Uterus (tissue), 4 donors: ENCODE measurements around the gene PACS1. TPM values are rescaled to one million over a fixed set of nuclear protein-coding genes. Genes with fewer than 3 reads are reported as not detected.
"Not testable (repeated sequence)": the region's sequence is repeated elsewhere in the genome, so short reads cannot be mapped to it uniquely, and the experiment has no call there.

ENCODE experiments used
- DNase-seq, 2 donors: peaks; one replicate each; pipeline ENCODE4 v3.0.0-alpha.2; 2019 to 2020
- H3K27ac ChIP-seq, 2 donors: fragments of 200-600 bp; sonication (generic); 1 replicate in 1 of 2; 2 replicates in 1 of 2; pipeline ENCODE4 v1.5.1; 2016 to 2018
- H3K27me3 ChIP-seq, 2 donors: fragments of 200-600 bp; sonication (generic); one replicate each; pipeline ENCODE4 v1.5.1; 2018 to 2019; ENCODE audit warnings: control low read depth in 1 of 2
- H3K36me3 ChIP-seq, 2 donors: fragments of 200-600 bp; sonication (generic); one replicate each; pipeline ENCODE4 v1.5.1; 2019; ENCODE audit warnings: control low read depth in 1 of 2
- H3K4me1 ChIP-seq, 2 donors: fragments of 200-600 bp; sonication (generic); one replicate each; pipeline ENCODE4 v1.5.1; 2018 to 2019; ENCODE audit warnings: control low read depth in 1 of 2
- H3K4me3 ChIP-seq, 2 donors: fragments of 200-600 bp; sonication (generic); 1 replicate in 1 of 2; 2 replicates in 1 of 2; pipeline ENCODE4 v1.5.1; 2018 to 2019; ENCODE audit warnings: mild to moderate bottlenecking in 1 of 2
- H3K9me3 ChIP-seq, 2 donors: fragments of 200-600 bp; sonication (generic); one replicate each; pipeline ENCODE4 v1.5.1; 2019; ENCODE audit warnings: control low read depth in 1 of 2
- CTCF ChIP-seq, 4 experiments: fragments of 200-600 bp in 2 of 4; fragments of 450-650 bp in 2 of 4; sonication (generic) in 2 of 4; IDR thresholded peaks; one replicate each; pipeline ENCODE4 v1.5.1; 2016 to 2019; ENCODE audit warnings: antibody characterized with exemption in 4 of 4, mild to moderate bottlenecking in 2 of 4, moderate library complexity in 1 of 4
- POLR2A ChIP-seq, 2 donors: fragments of 450-650 bp; IDR thresholded peaks; one replicate each; pipeline ENCODE4 v1.6.1; 2016; ENCODE audit warnings: antibody characterized with exemption in 2 of 2, mild to moderate bottlenecking in 1 of 2, moderate library complexity in 1 of 2
- intact Hi-C: fragments of 100-400 bp; cut with DNase I; formaldehyde crosslinking; loops from one replicate; pipeline ENCODE4 v1.15.1; 2023; ENCODE audit warnings: low total_unique reads
- total RNA-seq, 4 donors: library from RNA; depleted of rRNA in 3 of 4; stranded (reverse); fragments of >200 nt in 3 of 4; gene quantifications; one replicate each; pipeline versions ENCODE4 v1.1.0 to v1.2.4, GENCODE V29; 2014 to 2023
- donor health status: DM: yes; HTN: yes; CAD: no.

The PACS1 gene
- total RNA-seq, 4 donors from 2014 or later, result 2.9 to 79.2 (median 57.2) TPM

- no peaks in the 10 kb centered on the region for H3K36me3 ChIP-seq
- no peak overlapping the region for H3K27ac ChIP-seq
- H3K9me3 ChIP-seq, result no peaks in the 10 kb centered on the region
- TF ChIP-seq POLR2A (IDR thresholded peaks at IDR 0.05) (no peak), CTCF (IDR thresholded peaks at IDR 0.05) (no peak)
- H3K4me3 ChIP-seq, result no peak overlapping the region
- no peaks in the 10 kb centered on the region for H3K27me3 ChIP-seq
- H3K4me1 ChIP-seq, result peaks cover 3 to 6% of the 10 kb centered on the region in 2 donors
- no peak for DNase-seq
- intact Hi-C loops, result no loop called here
Observed at GRCh38 chr11:66076561-66076960, 6.5 kb downstream of the PACS1 start.

- no peak overlapping the region for H3K4me3 ChIP-seq
- DNase-seq, result no peak
- no peak for TF ChIP-seq POLR2A (IDR thresholded peaks at IDR 0.05)
- no peak for TF ChIP-seq CTCF (IDR thresholded peaks at IDR 0.05)
- no peaks in the 10 kb centered on the region for H3K9me3 ChIP-seq
- peaks cover 3 to 6% of the 10 kb centered on the region in 2 donors for H3K4me1 ChIP-seq
- intact Hi-C loops, result no loop called here
- no peaks in the 10 kb centered on the region for H3K36me3 ChIP-seq
- no peak overlapping the region for H3K27ac ChIP-seq
- no peaks in the 10 kb centered on the region for H3K27me3 ChIP-seq
Observed at GRCh38 chr11:66077927-66078326, 7.9 kb downstream of the PACS1 start.

- DNase-seq, H3K9me3 ChIP-seq, H3K27ac ChIP-seq, H3K27me3 ChIP-seq, H3K4me3 ChIP-seq, intact Hi-C loops, H3K36me3 ChIP-seq, H3K4me1 ChIP-seq: not testable (repeated sequence)
Observed at GRCh38 chr11:66078949-66079348, 8.9 kb downstream of the PACS1 start.

- intact Hi-C loops, result no loop called here
- H3K27ac ChIP-seq, result peak overlapping the region; percentile 29 to 40
- DNase-seq, result peak; percentile 41 to 57
- no peak overlapping the region for H3K4me3 ChIP-seq
- peaks cover 3 to 6% of the 10 kb centered on the region in 2 donors for H3K4me1 ChIP-seq
- no peaks in the 10 kb centered on the region for H3K27me3 ChIP-seq
- H3K36me3 ChIP-seq, result no peaks in the 10 kb centered on the region
- H3K9me3 ChIP-seq, result no peaks in the 10 kb centered on the region
- TF ChIP-seq CTCF (IDR thresholded peaks at IDR 0.05) (no peak), POLR2A (IDR thresholded peaks at IDR 0.05) (no peak)
Observed at GRCh38 chr11:66080055-66080817, 10.2 kb downstream of the PACS1 start.

- H3K4me1 ChIP-seq, result peaks cover 3 to 6% of the 10 kb centered on the region in 2 donors
- DNase-seq, result no peak
- peak overlapping the region; percentile 29 to 40 for H3K27ac ChIP-seq
- H3K27me3 ChIP-seq, result no peaks in the 10 kb centered on the region
- intact Hi-C loops, result no loop called here
- TF ChIP-seq POLR2A (IDR thresholded peaks at IDR 0.05), result no peak
- no peak for TF ChIP-seq CTCF (IDR thresholded peaks at IDR 0.05)
- H3K4me3 ChIP-seq, result no peak overlapping the region
- H3K36me3 ChIP-seq, result no peaks in the 10 kb centered on the region
- H3K9me3 ChIP-seq, result no peaks in the 10 kb centered on the region
Observed at GRCh38 chr11:66081505-66081904, 11.4 kb downstream of the PACS1 start.
